Endothelial cell (in vitro differentiated cells): ENCODE results near the gene NT5DC3. TPM values are rescaled to one million over a fixed set of nuclear protein-coding genes. Genes with fewer than 3 reads are reported as not detected.

Experiments used
- DNase-seq: peaks from one replicate; pipeline ENCODE4 v3.0.0; 2021; ENCODE audit warnings: low spot score
- H3K27ac Mint-ChIP-seq: one replicate; pipeline ENCODE4 v1.8.0; 2021; ENCODE audit warnings: mixed read lengths, inconsistent platforms; ENCODE audit not compliant: unreplicated experiment
- H3K27me3 Mint-ChIP-seq: one replicate; pipeline ENCODE4 v1.8.0; 2021; ENCODE audit warnings: mild to moderate bottlenecking, moderate library complexity, mixed read lengths, inconsistent platforms; ENCODE audit not compliant: unreplicated experiment
- H3K36me3 Mint-ChIP-seq: one replicate; pipeline ENCODE4 v1.8.0; 2021; ENCODE audit warnings: mild to moderate bottlenecking, low read depth, mixed read lengths, inconsistent platforms; ENCODE audit not compliant: unreplicated experiment
- H3K4me1 Mint-ChIP-seq: one replicate; pipeline ENCODE4 v1.8.0; 2021; ENCODE audit warnings: mild to moderate bottlenecking, mixed read lengths, inconsistent platforms; ENCODE audit not compliant: unreplicated experiment
- H3K4me3 Mint-ChIP-seq: one replicate; pipeline ENCODE4 v1.8.0; 2021; ENCODE audit warnings: mild to moderate bottlenecking, mixed read lengths, inconsistent platforms; ENCODE audit not compliant: unreplicated experiment
- H3K9me3 Mint-ChIP-seq: one replicate; pipeline ENCODE4 v1.8.0; 2021; ENCODE audit warnings: mixed read lengths, inconsistent platforms; ENCODE audit not compliant: unreplicated experiment
- total RNA-seq: library from RNA; stranded (reverse); fragmentation: NEBNext Ultra II Directional; extraction: Animal tissue kit (Norgen Biotek cat#: 25700); gene quantifications from one replicate; pipeline ENCODE4 v1.2.1, GENCODE V29; 2021; ENCODE audit not compliant: unreplicated experiment
- TF ChIP-seq, protein P1 (sequence below): fragments of 200-600 bp; sonication (generic); IDR thresholded peaks from one replicate; pipeline ENCODE4 v1.5.0; 2021; ENCODE audit warnings: antibody characterized with exemption; ENCODE audit not compliant: unreplicated experiment

Gene NT5DC3
- total RNA-seq, 1 donor from 2014 or later, result 1.3 TPM

DNA sequence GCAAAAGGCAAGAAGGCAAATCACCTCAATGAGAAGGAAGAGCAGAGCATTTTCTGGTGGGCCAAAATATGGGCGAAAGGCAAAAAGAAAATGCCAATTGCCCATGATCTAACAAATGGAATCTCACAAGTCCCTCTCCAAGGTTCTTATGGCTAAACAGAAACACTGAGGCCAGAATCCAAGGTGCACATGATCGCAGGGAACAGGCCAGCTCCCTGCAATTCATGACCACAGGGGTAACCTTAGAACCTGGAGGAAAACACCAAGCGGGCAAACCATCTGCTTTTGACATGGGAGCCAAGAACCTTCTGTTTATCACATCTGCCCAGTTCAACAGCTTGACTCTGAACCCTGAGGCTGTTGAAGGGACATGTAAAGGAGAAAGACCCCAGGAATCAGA is 60.0 kb downstream of the NT5DC3 start:
- H3K36me3 Mint-ChIP-seq, result no peaks in the 10 kb centered on the region
- H3K27ac Mint-ChIP-seq, result no peak overlapping the region
- no peaks in the 10 kb centered on the region for H3K9me3 Mint-ChIP-seq
- no peaks in the 10 kb centered on the region for H3K4me1 Mint-ChIP-seq
- DNase-seq, result no peak
- TF ChIP-seq, protein P1, sequence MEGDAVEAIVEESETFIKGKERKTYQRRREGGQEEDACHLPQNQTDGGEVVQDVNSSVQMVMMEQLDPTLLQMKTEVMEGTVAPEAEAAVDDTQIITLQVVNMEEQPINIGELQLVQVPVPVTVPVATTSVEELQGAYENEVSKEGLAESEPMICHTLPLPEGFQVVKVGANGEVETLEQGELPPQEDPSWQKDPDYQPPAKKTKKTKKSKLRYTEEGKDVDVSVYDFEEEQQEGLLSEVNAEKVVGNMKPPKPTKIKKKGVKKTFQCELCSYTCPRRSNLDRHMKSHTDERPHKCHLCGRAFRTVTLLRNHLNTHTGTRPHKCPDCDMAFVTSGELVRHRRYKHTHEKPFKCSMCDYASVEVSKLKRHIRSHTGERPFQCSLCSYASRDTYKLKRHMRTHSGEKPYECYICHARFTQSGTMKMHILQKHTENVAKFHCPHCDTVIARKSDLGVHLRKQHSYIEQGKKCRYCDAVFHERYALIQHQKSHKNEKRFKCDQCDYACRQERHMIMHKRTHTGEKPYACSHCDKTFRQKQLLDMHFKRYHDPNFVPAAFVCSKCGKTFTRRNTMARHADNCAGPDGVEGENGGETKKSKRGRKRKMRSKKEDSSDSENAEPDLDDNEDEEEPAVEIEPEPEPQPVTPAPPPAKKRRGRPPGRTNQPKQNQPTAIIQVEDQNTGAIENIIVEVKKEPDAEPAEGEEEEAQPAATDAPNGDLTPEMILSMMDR, result no peak
- H3K4me3 Mint-ChIP-seq, result no peak overlapping the region
- peaks cover 2% of the 10 kb centered on the region for H3K27me3 Mint-ChIP-seq

DNA sequence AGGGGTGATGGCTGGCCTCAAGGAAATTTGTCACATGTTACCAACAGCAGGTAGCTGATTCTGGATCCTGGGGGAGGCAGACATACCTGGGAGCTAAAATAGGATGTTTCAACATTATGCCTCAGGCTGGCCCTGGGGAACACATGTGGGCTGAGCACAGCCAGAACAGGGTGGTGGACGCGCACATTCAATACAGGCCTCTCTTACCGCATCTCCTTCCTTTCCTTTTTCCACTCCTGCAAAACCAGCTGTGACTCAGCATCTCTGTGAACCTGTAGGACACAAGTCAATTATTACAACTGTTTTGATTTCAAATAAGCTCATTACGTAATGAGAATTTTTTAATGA is 61.0 kb downstream of the NT5DC3 start:
- Mint-ChIP-seq H3K4me3 (no peak overlapping the region), H3K27me3 (peaks cover 2% of the 10 kb centered on the region), H3K27ac (no peak overlapping the region), H3K4me1 (no peaks in the 10 kb centered on the region), H3K36me3 (no peaks in the 10 kb centered on the region), H3K9me3 (no peaks in the 10 kb centered on the region)
- TF ChIP-seq, protein P1, result no peak
- no peak for DNase-seq

DNA sequence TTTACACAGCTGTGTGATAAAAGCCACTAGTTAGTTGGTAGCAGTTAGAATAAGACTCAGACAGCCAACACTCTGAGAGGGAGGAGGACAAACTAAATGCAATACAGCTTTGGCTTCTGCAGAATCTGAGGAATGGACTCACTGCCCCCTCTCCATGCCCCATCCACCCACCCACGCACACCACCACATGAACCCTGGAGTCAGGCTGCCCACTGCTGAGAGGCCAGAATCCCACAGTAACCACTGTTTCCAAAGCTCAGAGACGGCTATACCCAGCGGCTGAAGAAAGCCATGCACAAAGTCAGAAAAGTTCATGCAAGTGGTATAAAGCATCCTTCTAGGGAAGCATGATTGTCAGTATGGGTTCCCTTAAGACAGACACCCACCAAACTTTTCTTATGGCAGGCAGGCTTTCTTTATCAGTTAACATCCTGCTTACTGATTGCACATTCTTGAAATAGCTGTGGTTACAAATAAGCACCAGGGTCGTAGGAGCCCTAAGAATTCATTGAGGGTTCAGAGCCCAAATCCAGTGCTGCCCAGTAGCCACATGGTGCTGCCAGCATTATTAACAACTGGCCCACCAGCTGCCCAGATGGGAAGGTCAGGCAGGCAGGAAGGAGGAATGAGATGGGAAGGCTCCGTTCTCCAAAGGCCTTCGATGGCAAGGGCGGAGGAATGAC is 61.5 kb downstream of the NT5DC3 start:
- Mint-ChIP-seq H3K36me3 (no peaks in the 10 kb centered on the region), H3K27me3 (peaks cover 2% of the 10 kb centered on the region), H3K27ac (no peak overlapping the region), H3K9me3 (no peaks in the 10 kb centered on the region), H3K4me1 (no peaks in the 10 kb centered on the region), H3K4me3 (no peak overlapping the region)
- TF ChIP-seq, protein P1, result no peak
- DNase-seq, result no peak

DNA sequence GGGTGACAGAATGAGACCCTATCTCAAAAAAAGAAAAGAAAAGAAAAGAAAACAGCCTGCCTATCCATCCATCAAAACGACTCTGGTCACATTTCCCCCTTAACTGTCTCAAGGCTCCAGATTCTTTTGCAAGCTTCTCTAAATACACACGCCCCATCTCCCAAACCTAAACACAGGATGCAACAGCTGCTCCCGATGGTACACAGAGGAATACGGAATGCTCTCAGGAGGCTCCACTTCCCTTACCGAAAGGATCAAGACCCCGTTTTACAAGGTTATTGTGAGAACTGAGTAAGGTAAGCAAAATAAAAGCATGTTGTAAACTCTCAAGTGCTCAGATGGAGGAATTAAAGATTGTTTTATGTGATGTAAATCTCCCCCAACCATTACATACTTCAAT is 62.3 kb downstream of the NT5DC3 start:
- H3K27me3 Mint-ChIP-seq, result peaks cover 2% of the 10 kb centered on the region
- H3K4me1 Mint-ChIP-seq, result no peaks in the 10 kb centered on the region
- H3K9me3 Mint-ChIP-seq, result no peaks in the 10 kb centered on the region
- peak overlapping the region; percentile 50 for H3K27ac Mint-ChIP-seq
- TF ChIP-seq, protein P1, result no peak
- H3K36me3 Mint-ChIP-seq, result no peaks in the 10 kb centered on the region
- H3K4me3 Mint-ChIP-seq, result no peak overlapping the region
- DNase-seq, result no peak

DNA sequence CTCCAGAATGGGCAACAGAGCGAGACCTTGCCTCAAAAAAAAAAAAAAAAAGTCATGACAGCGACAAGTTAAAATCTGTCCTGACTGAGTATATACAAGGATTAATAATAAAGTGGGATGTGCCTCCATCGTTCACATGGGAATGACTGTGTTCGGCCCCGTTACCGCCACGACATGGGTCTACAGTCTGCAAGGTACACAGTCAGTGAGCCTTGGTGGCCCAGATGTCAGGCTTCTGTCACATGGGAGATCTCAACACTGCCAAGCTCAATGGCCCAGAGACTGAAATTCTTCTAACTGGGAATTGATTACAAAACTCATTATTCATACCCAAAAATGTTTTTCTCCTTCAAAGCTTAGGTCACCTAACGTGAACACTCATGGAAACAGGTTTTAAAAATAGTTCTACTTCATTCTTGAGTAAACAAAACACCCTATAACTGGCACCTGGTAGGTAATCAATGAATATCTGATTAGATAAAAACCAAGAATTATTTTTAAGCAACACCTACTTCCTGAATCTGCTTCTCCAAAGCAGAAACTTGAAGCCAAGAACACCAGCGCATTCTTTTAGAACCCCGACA is 66.0 kb downstream of the NT5DC3 start:
- Mint-ChIP-seq H3K4me3 (no peak overlapping the region), H3K9me3 (no peaks in the 10 kb centered on the region), H3K27me3 (peaks cover 1% of the 10 kb centered on the region), H3K4me1 (no peaks in the 10 kb centered on the region), H3K27ac (no peak overlapping the region), H3K36me3 (no peaks in the 10 kb centered on the region)
- DNase-seq, result no peak
- TF ChIP-seq, protein P1, result no peak
